Retinal pigment epithelial cell (primary cell): Measurements from ENCODE around the gene DHRSX.

Experiments used
- DNase-seq: peaks from one replicate; pipeline ENCODE4 v3.0.0-alpha.2; 2010; ENCODE audit warnings: low read depth
- H3K4me3 ChIP-seq: 2 replicates; pipeline ENCODE4 v1.5.1; 2011; ENCODE audit warnings: mild to moderate bottlenecking, low read length, control low read depth, moderate library complexity
- CTCF ChIP-seq: conservative IDR thresholded peaks from 2 replicates; pipeline ENCODE4 v1.5.1; 2011; ENCODE audit warnings: low read depth, low read length, control low read depth, inconsistent platforms

Gene DHRSX

GRCh38 chrX:2321411-2321810, 179.4 kb downstream of the DHRSX start:
- no peak overlapping the region for H3K4me3 ChIP-seq
- no peak for DNase-seq
- TF ChIP-seq CTCF: no peak

DNA sequence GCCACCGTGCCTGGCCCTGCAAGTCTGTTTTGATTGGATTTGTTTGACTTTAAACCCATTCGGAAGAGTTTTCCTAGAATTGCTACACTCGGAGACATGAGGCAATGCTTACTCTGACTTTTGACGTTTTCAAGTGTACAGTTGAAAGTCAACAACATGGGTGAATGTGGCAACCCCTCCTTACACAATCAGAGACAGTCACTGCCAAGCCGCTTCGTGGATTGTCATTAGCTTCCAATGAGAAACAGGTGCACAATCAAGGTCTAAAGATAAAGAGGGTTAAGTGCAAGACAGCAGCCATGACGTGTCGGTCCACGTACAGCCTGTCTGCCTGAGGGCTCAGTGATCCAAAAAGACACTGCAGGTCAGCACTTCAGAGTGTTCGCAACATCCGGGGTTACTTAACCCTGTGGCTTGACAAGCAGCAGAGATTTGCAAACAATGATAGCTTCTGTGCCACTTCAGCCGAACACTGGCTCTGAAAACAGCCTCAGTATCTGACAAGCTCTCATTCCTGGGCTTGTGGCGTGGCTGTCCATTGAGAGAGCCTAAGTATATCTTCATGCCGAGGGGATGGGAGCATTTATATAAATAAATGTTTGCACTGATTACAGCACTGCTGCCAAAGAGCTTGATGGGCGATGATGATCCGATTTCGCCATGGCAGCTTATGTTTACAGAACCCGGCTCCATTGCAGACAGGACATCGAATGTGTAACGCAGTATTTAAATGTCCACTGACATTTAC, 180.0 kb downstream of the DHRSX start:
- no peak overlapping the region for H3K4me3 ChIP-seq
- no peak for TF ChIP-seq CTCF
- DNase-seq: peak; percentile 34

- TF ChIP-seq CTCF: no peak
- H3K4me3 ChIP-seq: no peak overlapping the region
- no peak for DNase-seq
These were observed 180.7 kb downstream of the DHRSX start for GRCh38 chrX:2320089-2320488.

- no peak overlapping the region for H3K4me3 ChIP-seq
- no peak for TF ChIP-seq CTCF
- DNase-seq: no peak
These were observed 182.4 kb downstream of the DHRSX start for GRCh38 chrX:2318371-2318770.

GRCh38 chrX:2317527-2318055, 183.2 kb downstream of the DHRSX start:
- no peak for TF ChIP-seq CTCF
- no peak overlapping the region for H3K4me3 ChIP-seq
- no peak for DNase-seq

- no peak for DNase-seq
- H3K4me3 ChIP-seq: no peak overlapping the region
- TF ChIP-seq CTCF: no peak
These were observed 184.2 kb downstream of the DHRSX start for GRCh38 chrX:2316534-2316933.

- no peak for DNase-seq
- TF ChIP-seq CTCF: no peak
- no peak overlapping the region for H3K4me3 ChIP-seq
These were observed 185.3 kb downstream of the DHRSX start for GRCh38 chrX:2315434-2315833.
